PFSK-1 (cell line): Measurements from ENCODE around the gene TMEM52.
A peak's percentile ranks its signal among the peaks of the same experiment; 100 is the strongest.

Source experiments
- FOXP2 ChIP-seq: optimal IDR thresholded peaks from 2 replicates; pipeline ENCODE3; 2011; ENCODE audit warnings: borderline replicate concordance, control low read depth, inconsistent platforms; ENCODE audit not compliant: insufficient read depth; ENCODE audit errors: extremely low read length, extremely low read depth
- POLR2AphosphoS5 ChIP-seq: IDR thresholded peaks from 2 replicates; pipeline ENCODE4 v1.6.1; 2012; ENCODE audit warnings: low read depth, mild to moderate bottlenecking, control low read depth, low read length, moderate library complexity
- SIN3A ChIP-seq: IDR thresholded peaks from 2 replicates; pipeline ENCODE4 v1.6.1; 2012; ENCODE audit warnings: mild to moderate bottlenecking, low read length, moderate library complexity, borderline replicate concordance; ENCODE audit not compliant: insufficient read depth
- TAF1 ChIP-seq: IDR thresholded peaks from 2 replicates; pipeline ENCODE4 v1.6.1; 2012; ENCODE audit warnings: low read length, control low read depth, borderline replicate concordance; ENCODE audit not compliant: insufficient read depth
- TF ChIP-seq, protein P1 (sequence below), 2 experiments: IDR thresholded peaks; 2 replicates each; pipeline versions ENCODE4 v1.6.1 to v1.8.0; 2011 to 2012; ENCODE audit warnings: low read depth in 2 of 2, low read length in 2 of 2, control low read depth in 1 of 2, inconsistent platforms in 1 of 2, mild to moderate bottlenecking in 1 of 2, moderate library complexity in 1 of 2; ENCODE audit not compliant: insufficient read depth in 1 of 2

The TMEM52 gene

DNA sequence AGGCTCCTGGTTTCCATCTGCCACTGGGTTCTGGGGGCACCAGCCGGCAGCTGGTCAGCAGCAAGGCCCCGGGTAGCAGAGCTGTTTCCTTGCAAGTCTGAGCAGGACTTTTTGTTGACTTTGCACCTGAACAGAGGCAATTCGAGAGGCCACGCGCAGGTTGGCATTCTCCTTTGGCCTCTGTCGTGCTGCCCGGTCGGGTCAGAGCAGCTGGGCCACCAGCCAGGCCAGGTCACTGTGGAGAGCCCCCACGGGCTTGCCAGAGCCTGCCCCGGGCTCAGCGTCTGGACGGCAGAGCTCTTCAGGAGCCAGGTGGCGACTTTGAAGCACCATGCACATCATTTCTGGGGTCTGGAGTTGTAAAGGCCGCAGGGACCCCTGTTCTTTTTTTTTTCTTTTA lies 28.4 kb upstream of the TMEM52 start:
- TF ChIP-seq SIN3A, result no peak
- TF ChIP-seq POLR2AphosphoS5, result no peak
- TF ChIP-seq FOXP2, result no peak
- TF ChIP-seq TAF1, result no peak
- TF ChIP-seq, protein P1, sequence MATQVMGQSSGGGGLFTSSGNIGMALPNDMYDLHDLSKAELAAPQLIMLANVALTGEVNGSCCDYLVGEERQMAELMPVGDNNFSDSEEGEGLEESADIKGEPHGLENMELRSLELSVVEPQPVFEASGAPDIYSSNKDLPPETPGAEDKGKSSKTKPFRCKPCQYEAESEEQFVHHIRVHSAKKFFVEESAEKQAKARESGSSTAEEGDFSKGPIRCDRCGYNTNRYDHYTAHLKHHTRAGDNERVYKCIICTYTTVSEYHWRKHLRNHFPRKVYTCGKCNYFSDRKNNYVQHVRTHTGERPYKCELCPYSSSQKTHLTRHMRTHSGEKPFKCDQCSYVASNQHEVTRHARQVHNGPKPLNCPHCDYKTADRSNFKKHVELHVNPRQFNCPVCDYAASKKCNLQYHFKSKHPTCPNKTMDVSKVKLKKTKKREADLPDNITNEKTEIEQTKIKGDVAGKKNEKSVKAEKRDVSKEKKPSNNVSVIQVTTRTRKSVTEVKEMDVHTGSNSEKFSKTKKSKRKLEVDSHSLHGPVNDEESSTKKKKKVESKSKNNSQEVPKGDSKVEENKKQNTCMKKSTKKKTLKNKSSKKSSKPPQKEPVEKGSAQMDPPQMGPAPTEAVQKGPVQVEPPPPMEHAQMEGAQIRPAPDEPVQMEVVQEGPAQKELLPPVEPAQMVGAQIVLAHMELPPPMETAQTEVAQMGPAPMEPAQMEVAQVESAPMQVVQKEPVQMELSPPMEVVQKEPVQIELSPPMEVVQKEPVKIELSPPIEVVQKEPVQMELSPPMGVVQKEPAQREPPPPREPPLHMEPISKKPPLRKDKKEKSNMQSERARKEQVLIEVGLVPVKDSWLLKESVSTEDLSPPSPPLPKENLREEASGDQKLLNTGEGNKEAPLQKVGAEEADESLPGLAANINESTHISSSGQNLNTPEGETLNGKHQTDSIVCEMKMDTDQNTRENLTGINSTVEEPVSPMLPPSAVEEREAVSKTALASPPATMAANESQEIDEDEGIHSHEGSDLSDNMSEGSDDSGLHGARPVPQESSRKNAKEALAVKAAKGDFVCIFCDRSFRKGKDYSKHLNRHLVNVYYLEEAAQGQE (IDR thresholded peaks at IDR 0.05; ENCODE audit: insufficient read depth in 1 of 2, low read depth in 2 of 2, low read length in 2 of 2), result no peak

DNA sequence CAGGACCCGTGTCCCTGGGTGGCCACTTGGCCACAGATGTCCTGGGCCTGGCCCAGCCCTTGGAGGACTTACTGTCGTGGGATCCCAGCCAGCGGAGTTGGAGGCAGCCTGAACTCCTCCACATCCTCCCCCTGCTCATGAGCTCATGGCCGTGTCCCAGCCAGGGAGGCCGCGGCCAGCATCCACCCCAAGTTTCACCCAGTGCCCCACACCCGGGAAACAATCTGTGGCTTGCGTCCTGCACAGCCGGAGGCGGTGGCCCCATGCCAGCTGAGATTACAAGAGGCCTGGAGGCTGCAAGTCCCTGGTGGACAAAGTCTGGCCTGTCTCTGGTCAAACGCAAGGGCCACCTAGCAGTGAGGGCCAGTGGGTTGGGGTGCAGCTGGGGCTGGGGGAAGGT lies 27.5 kb upstream of the TMEM52 start:
- no peak for TF ChIP-seq POLR2AphosphoS5
- TF ChIP-seq, protein P1 (IDR thresholded peaks at IDR 0.05; ENCODE audit: insufficient read depth in 1 of 2, low read depth in 2 of 2, low read length in 2 of 2), result no peak

DNA sequence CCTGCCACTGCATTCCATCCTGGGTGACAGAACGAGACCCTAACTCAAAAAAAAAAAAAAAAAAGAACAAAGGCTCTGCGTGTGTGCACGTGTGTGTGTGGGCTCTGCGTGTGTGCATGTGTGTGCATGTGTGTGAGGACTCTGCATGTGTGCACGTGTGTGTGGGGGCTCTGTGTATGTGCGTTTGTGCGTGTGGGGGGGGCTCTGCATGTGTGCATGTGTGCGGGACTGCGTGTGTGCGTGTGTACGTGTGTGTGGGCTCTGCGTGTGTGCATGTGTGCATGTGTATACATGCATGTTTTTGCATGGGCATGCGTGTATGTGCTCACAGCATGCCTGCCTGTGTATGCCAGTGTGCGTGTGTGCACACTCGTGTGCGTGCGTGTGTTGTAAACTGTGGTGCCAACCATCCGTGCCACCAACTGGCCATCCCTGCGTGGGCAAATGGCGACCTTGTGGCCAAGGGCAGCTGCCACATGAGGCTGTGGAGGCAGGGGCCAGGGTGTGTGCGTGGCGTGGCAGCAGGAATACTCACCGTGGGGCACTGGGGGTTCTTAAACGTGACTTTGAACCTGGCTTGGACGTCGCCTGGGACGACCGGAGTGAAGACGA lies 26.8 kb upstream of the TMEM52 start:
- TF ChIP-seq POLR2AphosphoS5, result no peak
- no peak for TF ChIP-seq SIN3A
- no peak for TF ChIP-seq FOXP2
- TF ChIP-seq, protein P1 (IDR thresholded peaks at IDR 0.05; ENCODE audit: insufficient read depth in 1 of 2, low read depth in 2 of 2, low read length in 2 of 2), result no peak
- no peak for TF ChIP-seq TAF1

DNA sequence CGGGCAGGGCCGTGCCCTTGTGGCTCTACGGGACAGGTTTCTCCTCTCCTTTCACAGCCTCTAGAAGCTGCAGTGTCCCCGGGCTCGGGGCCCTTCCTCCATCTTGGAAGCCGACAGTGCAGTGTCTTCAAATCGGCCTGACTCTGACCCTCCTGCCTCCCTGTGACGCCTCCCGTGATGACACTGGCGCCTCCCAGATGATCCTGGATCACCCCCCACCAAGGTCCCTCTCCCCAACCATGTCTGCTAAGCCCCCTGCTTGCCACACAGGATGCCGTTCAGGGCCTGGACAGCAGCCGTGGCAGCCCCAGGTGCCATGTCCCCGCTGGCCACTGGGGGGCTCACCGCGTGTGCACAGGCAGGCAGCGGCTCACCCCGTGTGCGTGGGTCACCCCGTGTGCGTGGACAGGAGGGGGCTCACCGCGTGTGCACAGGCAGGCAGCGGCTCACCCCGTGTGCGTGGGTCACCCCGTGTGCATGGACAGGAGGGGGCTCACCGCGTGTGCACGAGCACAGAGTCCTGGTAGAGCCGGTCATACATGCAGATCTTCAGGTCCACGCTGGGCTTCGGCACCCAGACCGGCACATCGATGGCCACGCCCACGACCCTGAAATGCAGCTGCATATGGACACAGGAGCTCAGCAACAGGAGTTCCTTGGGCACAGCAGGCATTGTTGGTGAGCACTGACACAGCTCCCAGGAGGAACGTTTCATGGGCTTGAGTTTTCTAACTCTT lies 24.9 kb upstream of the TMEM52 start:
- TF ChIP-seq TAF1 (no peak), FOXP2 (peak; percentile 43)
- TF ChIP-seq, protein P1 (IDR thresholded peaks at IDR 0.05; ENCODE audit: insufficient read depth in 1 of 2, low read depth in 2 of 2, low read length in 2 of 2), result peak; percentile 75 to 89
